Measurements from ENCODE around the gene ARHGEF39. TPM values are rescaled to one million over a fixed set of nuclear protein-coding genes. Genes with fewer than 3 reads are reported as not detected.
A peak's percentile ranks its signal among the peaks of the same experiment; 100 is the strongest.

Gene ARHGEF39
- total and polyA plus RNA-seq, 9 of the 15 experiments (the other 6 are each of a cell fraction or from before 2014, with no cell fraction given), result 2.8 to 21.7 (median 12.9) TPM

DNA sequence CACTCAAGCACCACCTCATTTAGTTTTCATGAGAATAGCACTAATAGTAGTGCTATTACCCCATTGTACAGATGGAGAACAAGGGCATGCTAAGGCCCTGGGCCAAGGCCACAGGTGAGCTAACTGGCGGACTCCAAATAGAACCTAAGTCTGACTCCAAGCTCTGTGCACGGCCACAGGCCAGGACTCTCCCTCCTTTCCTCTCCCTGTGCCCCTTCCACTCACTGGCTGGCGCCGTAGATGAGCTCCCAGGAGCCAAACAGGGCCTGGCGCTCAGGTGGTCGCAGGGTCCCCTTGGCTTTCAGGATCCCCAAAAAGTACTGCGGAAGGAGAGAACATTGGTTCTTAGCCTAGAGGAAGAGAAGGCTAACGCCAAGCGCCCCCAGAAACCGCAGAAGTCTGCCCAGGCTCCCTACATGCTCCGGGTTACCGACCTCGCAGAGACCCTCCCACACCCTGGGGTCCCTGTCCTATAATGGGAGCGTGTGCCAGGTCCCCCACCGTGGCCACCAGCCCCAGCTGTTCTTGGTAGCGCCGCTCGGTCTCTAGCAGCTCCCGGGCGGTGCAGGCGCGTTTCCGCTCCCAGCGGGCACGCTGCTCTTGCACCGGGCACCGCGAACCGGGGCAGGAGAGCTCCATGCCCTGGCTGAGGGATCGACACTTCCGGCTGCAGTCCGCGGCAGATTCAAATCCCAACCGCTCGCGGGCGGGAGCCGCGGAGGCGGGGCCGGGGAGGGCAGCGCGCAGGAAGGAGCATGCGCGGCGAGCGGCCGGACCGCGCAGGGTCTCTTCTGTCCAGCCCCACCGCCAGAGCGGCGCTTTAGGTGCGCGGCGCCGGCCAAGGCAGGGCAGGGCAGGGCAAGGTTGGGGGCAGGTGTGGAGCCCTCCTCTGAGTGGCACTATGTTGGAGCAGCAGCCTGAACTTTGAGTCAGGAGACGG, at the start of gene ARHGEF39 (continued):
- TF ChIP-seq PKNOX1 (IDR thresholded peaks at IDR 0.05) (no peak), EWSR1 (IDR thresholded peaks at IDR 0.05; ENCODE audit: borderline replicate concordance, low read depth, partially characterized antibody) (no peak), ARID2 (IDR thresholded peaks at IDR 0.05) (no peak), GTF2E2 (tag; IDR thresholded peaks at IDR 0.05) (no peak), FOXJ3 (CRISPR knock-in tag; IDR thresholded peaks at IDR 0.05) (no peak), TSHZ1 (CRISPR knock-in tag; IDR thresholded peaks at IDR 0.05) (no peak), ZFX (CRISPR knock-in tag; IDR thresholded peaks at IDR 0.05) (peak; percentile 52; the same call in 1 of the 2 replicates), ZNF143 (CRISPR knock-in tag; IDR thresholded peaks at IDR 0.05) (no peak), HDAC2 (IDR thresholded peaks at IDR 0.05) (no peak), FIP1L1 (IDR thresholded peaks at IDR 0.05; ENCODE audit: low read depth, low read length, poor library complexity, severe bottlenecking) (peak; percentile 39), ARID1B (IDR thresholded peaks at IDR 0.05) (no peak; the same call in 1 of the 2 replicates)
- TF ChIP-seq, protein P1, sequence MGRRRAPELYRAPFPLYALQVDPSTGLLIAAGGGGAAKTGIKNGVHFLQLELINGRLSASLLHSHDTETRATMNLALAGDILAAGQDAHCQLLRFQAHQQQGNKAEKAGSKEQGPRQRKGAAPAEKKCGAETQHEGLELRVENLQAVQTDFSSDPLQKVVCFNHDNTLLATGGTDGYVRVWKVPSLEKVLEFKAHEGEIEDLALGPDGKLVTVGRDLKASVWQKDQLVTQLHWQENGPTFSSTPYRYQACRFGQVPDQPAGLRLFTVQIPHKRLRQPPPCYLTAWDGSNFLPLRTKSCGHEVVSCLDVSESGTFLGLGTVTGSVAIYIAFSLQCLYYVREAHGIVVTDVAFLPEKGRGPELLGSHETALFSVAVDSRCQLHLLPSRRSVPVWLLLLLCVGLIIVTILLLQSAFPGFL (CRISPR knock-in tag; IDR thresholded peaks at IDR 0.05), result no peak
- TF ChIP-seq, protein P2, sequence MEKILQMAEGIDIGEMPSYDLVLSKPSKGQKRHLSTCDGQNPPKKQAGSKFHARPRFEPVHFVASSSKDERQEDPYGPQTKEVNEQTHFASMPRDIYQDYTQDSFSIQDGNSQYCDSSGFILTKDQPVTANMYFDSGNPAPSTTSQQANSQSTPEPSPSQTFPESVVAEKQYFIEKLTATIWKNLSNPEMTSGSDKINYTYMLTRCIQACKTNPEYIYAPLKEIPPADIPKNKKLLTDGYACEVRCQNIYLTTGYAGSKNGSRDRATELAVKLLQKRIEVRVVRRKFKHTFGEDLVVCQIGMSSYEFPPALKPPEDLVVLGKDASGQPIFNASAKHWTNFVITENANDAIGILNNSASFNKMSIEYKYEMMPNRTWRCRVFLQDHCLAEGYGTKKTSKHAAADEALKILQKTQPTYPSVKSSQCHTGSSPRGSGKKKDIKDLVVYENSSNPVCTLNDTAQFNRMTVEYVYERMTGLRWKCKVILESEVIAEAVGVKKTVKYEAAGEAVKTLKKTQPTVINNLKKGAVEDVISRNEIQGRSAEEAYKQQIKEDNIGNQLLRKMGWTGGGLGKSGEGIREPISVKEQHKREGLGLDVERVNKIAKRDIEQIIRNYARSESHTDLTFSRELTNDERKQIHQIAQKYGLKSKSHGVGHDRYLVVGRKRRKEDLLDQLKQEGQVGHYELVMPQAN (IDR thresholded peaks at IDR 0.05; ENCODE audit: borderline replicate concordance), result peak; percentile 80; the same call in 1 of the 2 replicates
- TF ChIP-seq, protein P3, sequence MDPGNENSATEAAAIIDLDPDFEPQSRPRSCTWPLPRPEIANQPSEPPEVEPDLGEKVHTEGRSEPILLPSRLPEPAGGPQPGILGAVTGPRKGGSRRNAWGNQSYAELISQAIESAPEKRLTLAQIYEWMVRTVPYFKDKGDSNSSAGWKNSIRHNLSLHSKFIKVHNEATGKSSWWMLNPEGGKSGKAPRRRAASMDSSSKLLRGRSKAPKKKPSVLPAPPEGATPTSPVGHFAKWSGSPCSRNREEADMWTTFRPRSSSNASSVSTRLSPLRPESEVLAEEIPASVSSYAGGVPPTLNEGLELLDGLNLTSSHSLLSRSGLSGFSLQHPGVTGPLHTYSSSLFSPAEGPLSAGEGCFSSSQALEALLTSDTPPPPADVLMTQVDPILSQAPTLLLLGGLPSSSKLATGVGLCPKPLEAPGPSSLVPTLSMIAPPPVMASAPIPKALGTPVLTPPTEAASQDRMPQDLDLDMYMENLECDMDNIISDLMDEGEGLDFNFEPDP (CRISPR knock-in tag; IDR thresholded peaks at IDR 0.05), result no peak
- TF ChIP-seq, protein P4, sequence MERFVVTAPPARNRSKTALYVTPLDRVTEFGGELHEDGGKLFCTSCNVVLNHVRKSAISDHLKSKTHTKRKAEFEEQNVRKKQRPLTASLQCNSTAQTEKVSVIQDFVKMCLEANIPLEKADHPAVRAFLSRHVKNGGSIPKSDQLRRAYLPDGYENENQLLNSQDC (CRISPR knock-in tag; IDR thresholded peaks at IDR 0.05), result no peak
